Testis (tissue), 2 donors: ENCODE measurements around the gene CFAP68.

Experiments
- POLR2A ChIP-seq: fragments of 450-650 bp; IDR thresholded peaks from one replicate; pipeline ENCODE4 v1.6.1; 2017; ENCODE audit warnings: antibody characterized with exemption, mild to moderate bottlenecking, moderate library complexity
- TF ChIP-seq, protein P1 (sequence below), 3 experiments: fragments of 450-650 bp in 2 of 3; fragments of 200-600 bp in 1 of 3; sonication (generic) in 1 of 3; IDR thresholded peaks; one replicate each; pipeline ENCODE4 v1.5.1; 2016 to 2019; ENCODE audit warnings: antibody characterized with exemption in 3 of 3, mild to moderate bottlenecking in 2 of 3, moderate library complexity in 1 of 3

GRCh38 chr11:111933872-111934271, 54.5 kb downstream of the CFAP68 start:
- TF ChIP-seq, protein P1, sequence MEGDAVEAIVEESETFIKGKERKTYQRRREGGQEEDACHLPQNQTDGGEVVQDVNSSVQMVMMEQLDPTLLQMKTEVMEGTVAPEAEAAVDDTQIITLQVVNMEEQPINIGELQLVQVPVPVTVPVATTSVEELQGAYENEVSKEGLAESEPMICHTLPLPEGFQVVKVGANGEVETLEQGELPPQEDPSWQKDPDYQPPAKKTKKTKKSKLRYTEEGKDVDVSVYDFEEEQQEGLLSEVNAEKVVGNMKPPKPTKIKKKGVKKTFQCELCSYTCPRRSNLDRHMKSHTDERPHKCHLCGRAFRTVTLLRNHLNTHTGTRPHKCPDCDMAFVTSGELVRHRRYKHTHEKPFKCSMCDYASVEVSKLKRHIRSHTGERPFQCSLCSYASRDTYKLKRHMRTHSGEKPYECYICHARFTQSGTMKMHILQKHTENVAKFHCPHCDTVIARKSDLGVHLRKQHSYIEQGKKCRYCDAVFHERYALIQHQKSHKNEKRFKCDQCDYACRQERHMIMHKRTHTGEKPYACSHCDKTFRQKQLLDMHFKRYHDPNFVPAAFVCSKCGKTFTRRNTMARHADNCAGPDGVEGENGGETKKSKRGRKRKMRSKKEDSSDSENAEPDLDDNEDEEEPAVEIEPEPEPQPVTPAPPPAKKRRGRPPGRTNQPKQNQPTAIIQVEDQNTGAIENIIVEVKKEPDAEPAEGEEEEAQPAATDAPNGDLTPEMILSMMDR (IDR thresholded peaks at IDR 0.05), result no peak
- TF ChIP-seq POLR2A, result no peak
